Thyroid gland (tissue), 4 donors: ENCODE data around the gene LMX1B. TPM values are rescaled to one million over a fixed set of nuclear protein-coding genes. Genes with fewer than 3 reads are reported as not detected.
"Not testable (repeated sequence)": the region's sequence is repeated elsewhere in the genome, so short reads cannot be mapped to it uniquely, and the experiment has no call there.

ENCODE experiments used
- DNase-seq, 2 donors: peaks; one replicate each; pipeline ENCODE4 v3.0.0-alpha.2; 2019
- H3K27ac ChIP-seq, 3 donors: fragments of 200-600 bp; sonication (generic); 1 replicate in 2 of 3; 2 replicates in 1 of 3; pipeline ENCODE4 v1.5.1; 2016 to 2019; ENCODE audit warnings: mild to moderate bottlenecking in 1 of 3, moderate library complexity in 1 of 3
- H3K27me3 ChIP-seq: fragments of 200-600 bp; sonication (generic); one replicate; pipeline ENCODE4 v1.5.1; 2019
- H3K36me3 ChIP-seq, 2 donors: fragments of 200-600 bp; sonication (generic); one replicate each; pipeline ENCODE4 v1.5.1; 2016 to 2019
- H3K4me1 ChIP-seq, 2 donors: fragments of 200-600 bp; sonication (generic); one replicate each; pipeline ENCODE4 v1.5.1; 2017 to 2019
- H3K4me3 ChIP-seq, 3 donors: fragments of 200-600 bp; sonication (generic); replicated peaks in 1 of 3; 1 replicate in 2 of 3; 2 replicates in 1 of 3; pipeline ENCODE4 v1.5.1; 2016; ENCODE audit warnings: mild to moderate bottlenecking in 1 of 3
- H3K9me3 ChIP-seq: fragments of 200-600 bp; sonication (generic); one replicate; pipeline ENCODE4 v1.5.1; 2017
- POLR2A ChIP-seq, 2 donors: fragments of 450-650 bp; IDR thresholded peaks; one replicate each; pipeline ENCODE4 v1.6.1; 2017; ENCODE audit warnings: antibody characterized with exemption in 2 of 2, mild to moderate bottlenecking in 2 of 2, moderate library complexity in 1 of 2
- WGBS, 2 donors: methylation state at CpG; one replicate each; pipeline ENCODE4 v1.1.5; 2017; 5-methylcytosine and 5-hydroxymethylcytosine counted together
- intact Hi-C: fragments of 100-400 bp; cut with DNase I; formaldehyde crosslinking; loops from one replicate; pipeline ENCODE4 v1.15.1; 2023
- total RNA-seq, 4 donors: library from RNA; depleted of rRNA; stranded (reverse); fragments of >200 nt; gene quantifications; one replicate each; pipeline ENCODE4 v1.2.3, GENCODE V29; 2016
- TF ChIP-seq, protein P1 (sequence below), 6 experiments: fragments of 200-600 bp in 3 of 6; fragments of 450-650 bp in 3 of 6; sonication (generic) in 3 of 6; IDR thresholded peaks; one replicate each; pipeline ENCODE4 v1.5.1; 2016 to 2019; ENCODE audit warnings: antibody characterized with exemption in 6 of 6, mild to moderate bottlenecking in 2 of 6, inconsistent platforms in 1 of 6, moderate library complexity in 1 of 6

Gene LMX1B
- total RNA-seq, 4 donors from 2014 or later = 0.68 to 5.5 (median 1.7) TPM

DNA sequence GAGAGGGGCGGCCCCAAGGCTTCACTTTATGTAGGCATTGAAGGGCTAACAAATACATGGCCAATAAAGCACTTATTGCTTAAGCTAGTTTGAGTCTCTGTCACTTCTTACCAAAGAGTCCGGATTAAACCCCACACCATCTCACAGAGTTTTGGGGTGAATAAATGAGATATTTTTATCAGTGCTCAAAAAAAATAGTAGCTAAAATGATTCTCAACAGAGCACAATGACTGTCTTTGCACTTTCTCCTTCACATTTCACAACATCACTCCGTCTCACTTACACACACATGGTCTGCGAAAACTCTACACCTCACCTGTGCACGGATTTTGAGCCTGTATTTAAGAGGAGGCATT is 92.9 kb downstream of the LMX1B start:
- Histone ChIP-seq H3K27ac (no peak overlapping the region), H3K4me3 (no peak overlapping the region), H3K27me3 (no peaks in the 10 kb centered on the region), H3K36me3 (no peaks in the 10 kb centered on the region), H3K4me1 (peaks cover 0 to 8% of the 10 kb centered on the region in 2 donors), H3K9me3 (no peaks in the 10 kb centered on the region)
- intact Hi-C loops = loop anchor here (2.0 kb wide), 1 partner anchor 74 kb away; no protein-coding TSS in a partner anchor
- TF ChIP-seq, protein P1, sequence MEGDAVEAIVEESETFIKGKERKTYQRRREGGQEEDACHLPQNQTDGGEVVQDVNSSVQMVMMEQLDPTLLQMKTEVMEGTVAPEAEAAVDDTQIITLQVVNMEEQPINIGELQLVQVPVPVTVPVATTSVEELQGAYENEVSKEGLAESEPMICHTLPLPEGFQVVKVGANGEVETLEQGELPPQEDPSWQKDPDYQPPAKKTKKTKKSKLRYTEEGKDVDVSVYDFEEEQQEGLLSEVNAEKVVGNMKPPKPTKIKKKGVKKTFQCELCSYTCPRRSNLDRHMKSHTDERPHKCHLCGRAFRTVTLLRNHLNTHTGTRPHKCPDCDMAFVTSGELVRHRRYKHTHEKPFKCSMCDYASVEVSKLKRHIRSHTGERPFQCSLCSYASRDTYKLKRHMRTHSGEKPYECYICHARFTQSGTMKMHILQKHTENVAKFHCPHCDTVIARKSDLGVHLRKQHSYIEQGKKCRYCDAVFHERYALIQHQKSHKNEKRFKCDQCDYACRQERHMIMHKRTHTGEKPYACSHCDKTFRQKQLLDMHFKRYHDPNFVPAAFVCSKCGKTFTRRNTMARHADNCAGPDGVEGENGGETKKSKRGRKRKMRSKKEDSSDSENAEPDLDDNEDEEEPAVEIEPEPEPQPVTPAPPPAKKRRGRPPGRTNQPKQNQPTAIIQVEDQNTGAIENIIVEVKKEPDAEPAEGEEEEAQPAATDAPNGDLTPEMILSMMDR (IDR thresholded peaks at IDR 0.05) = no peak
- no peak for TF ChIP-seq POLR2A (IDR thresholded peaks at IDR 0.05)
- no peak for DNase-seq
- WGBS, 2 donors = 65 to 67% methylated on average over 5 of the region's 5 CpGs

DNA sequence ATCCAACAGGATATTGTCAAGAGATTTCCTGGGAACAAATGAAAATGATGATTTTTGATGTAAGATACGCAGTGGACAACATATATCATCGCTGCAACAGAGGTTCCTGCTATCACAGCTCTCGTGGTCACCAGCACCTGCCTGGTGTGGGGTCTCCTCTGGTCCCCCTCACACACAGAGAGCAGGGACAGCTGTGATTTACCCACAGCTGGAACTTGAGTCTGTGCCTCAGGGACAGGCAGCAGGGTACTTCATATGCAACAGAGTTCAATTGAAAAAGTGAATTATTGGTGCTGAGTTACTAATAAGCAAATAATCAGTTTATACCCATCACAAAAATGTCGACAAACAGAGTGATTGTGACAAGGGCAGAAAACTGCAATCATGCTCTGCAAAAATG is 93.4 kb downstream of the LMX1B start:
- H3K9me3 ChIP-seq = no peaks in the 10 kb centered on the region

DNA sequence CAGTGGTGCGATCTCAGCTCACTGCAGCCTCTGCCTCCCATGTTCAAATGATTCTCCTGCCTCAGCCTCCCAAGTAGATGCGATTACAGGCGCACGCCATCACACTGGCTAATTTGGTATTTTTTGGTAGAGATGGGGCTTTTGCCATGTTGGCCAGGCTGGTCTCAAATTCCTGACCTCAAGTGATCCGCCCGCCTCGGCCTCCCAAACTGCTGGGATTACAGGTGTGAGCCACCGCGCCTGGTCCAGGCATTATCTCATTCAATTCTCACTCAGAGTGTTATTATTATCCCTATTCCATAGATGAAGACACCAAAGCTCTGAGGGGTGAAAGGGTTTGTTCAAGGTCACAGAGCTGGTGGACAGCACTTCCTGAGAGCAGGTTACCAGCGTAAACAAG is 94.0 kb downstream of the LMX1B start:
- intact Hi-C loops = loop anchor here (2.0 kb wide), 1 partner anchor 73 kb away; no protein-coding TSS in a partner anchor
- not testable (repeated sequence) for H3K27me3 ChIP-seq, H3K4me1 ChIP-seq, H3K9me3 ChIP-seq, H3K36me3 ChIP-seq, DNase-seq, H3K4me3 ChIP-seq, H3K27ac ChIP-seq
- WGBS, 2 donors = 94 to 95% methylated on average over 10 of the region's 10 CpGs

More for the DNA sequence above, 93.4 kb downstream of the LMX1B start:
- intact Hi-C loops = loop anchor here (2.0 kb wide), 1 partner anchor 74 kb away; no protein-coding TSS in a partner anchor
- Histone ChIP-seq H3K4me3 (no peak overlapping the region), H3K27ac (no peak overlapping the region), H3K36me3 (no peaks in the 10 kb centered on the region), H3K27me3 (no peaks in the 10 kb centered on the region), H3K4me1 (peaks cover 0 to 8% of the 10 kb centered on the region in 2 donors)
- 89 to 90% methylated on average over 4 of the region's 4 CpGs for WGBS, 2 donors
- no peak for DNase-seq
- TF ChIP-seq, protein P1 (IDR thresholded peaks at IDR 0.05) = no peak
- TF ChIP-seq POLR2A (IDR thresholded peaks at IDR 0.05) = no peak

DNA sequence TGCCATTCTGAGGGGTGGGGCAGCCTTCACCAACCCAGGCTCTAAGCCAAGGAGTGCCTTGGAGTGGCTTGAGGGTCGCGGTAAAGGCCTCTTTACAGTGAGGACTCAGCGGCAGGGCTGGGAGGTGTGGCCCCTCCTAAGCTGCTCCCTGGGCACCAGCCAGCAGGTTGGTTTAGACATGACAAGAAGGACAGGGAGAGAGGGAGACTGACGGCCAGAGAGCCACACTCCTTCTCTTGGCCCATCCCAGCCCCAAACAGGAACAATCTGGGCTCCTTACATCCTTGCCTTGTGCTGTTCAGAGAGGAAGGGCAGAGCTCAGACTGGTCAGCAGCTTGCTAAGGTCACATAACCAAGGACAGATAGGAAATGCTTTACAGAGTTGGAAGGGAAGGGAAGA is 94.5 kb downstream of the LMX1B start:
- intact Hi-C loops = no loop called here
- Histone ChIP-seq H3K36me3 (no peaks in the 10 kb centered on the region), H3K27ac (no peak overlapping the region), H3K4me3 (no peak overlapping the region), H3K4me1 (peaks cover 0 to 8% of the 10 kb centered on the region in 2 donors), H3K9me3 (no peaks in the 10 kb centered on the region), H3K27me3 (no peaks in the 10 kb centered on the region)
- TF ChIP-seq, protein P1 (IDR thresholded peaks at IDR 0.05) = no peak
- TF ChIP-seq POLR2A (IDR thresholded peaks at IDR 0.05) = no peak
- DNase-seq = no peak
- WGBS, 2 donors = 26 to 35% methylated on average over 4 of the region's 4 CpGs

DNA sequence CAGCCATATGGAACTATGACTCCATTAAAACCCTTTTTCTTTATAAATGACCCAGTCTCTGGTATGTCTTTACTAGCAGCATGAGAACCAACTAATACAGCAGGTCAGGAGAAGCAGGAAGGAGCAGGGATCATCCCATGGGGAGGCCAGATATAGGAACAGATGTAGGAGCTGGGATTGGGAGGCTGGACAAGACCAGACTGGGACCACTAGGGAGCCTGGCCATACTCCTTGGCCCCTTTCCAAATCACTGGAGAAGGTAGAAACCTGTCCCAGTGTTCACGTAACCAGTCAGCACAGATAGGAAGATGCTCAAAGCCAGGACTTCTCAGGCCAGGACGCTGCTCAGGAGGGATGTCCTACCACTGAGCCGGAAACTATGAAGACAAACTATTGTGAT is 95.5 kb downstream of the LMX1B start:
- peaks cover 0 to 8% of the 10 kb centered on the region in 2 donors for H3K4me1 ChIP-seq
- WGBS, 2 donors = 87 to 95% methylated on average over 3 of the region's 3 CpGs
- H3K27ac ChIP-seq = no peak overlapping the region
- no peaks in the 10 kb centered on the region for H3K9me3 ChIP-seq
- no peak for DNase-seq
- no peaks in the 10 kb centered on the region for H3K27me3 ChIP-seq
- H3K36me3 ChIP-seq = no peaks in the 10 kb centered on the region
- TF ChIP-seq POLR2A (IDR thresholded peaks at IDR 0.05) = no peak
- TF ChIP-seq, protein P1 (IDR thresholded peaks at IDR 0.05) = no peak
- intact Hi-C loops = no loop called here
- no peak overlapping the region for H3K4me3 ChIP-seq

DNA sequence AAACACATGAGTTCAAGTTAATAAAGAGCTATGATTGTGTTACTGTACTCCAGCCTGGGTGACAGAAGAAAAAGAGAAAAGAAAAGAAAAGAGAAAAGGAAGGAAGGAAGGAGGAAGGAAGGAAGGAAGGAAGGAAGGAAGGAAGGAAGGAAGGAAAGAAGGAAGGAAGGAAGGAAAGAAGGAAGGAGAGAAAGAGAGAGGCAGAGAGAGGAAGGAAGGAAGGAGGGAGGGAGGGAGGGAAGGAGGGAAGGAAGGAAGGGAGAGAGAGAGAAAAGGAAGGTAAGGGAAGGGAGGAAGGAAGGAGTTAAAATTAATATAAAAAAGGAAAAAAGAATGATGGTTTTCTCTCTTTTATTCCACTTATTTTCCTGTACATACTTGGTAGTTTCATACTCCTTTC is 101.7 kb downstream of the LMX1B start:
- no peak overlapping the region for H3K27ac ChIP-seq
- H3K9me3 ChIP-seq = no peaks in the 10 kb centered on the region
- intact Hi-C loops = no loop called here
- TF ChIP-seq, protein P1 (IDR thresholded peaks at IDR 0.05) = no peak
- no peak for TF ChIP-seq POLR2A (IDR thresholded peaks at IDR 0.05)
- H3K4me1 ChIP-seq = peaks cover 4 to 11% of the 10 kb centered on the region in 2 donors
- no peaks in the 10 kb centered on the region for H3K27me3 ChIP-seq
- no peak for DNase-seq
- H3K36me3 ChIP-seq = no peaks in the 10 kb centered on the region
- no peak overlapping the region for H3K4me3 ChIP-seq

DNA sequence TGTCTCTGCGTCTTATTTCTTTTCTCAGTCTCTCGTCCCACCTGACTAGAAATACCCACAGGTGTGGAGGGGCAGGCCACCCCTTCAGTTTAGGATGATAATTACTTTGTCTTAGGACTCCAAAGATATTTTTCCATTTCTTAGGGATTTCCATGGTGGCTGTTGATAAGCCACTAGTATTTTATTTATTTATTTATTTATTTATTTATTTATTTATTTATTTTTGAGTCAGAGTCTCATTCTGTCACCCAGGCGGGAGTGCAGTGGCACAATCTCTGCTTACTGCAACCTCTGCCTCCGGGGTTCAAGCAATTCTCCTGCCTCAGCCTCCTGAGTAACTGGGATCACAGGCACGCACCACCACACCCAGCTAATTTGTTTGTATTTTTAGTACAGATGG is 103.7 kb downstream of the LMX1B start:
- H3K4me3 ChIP-seq, DNase-seq, H3K27ac ChIP-seq, H3K27me3 ChIP-seq, H3K36me3 ChIP-seq, intact Hi-C loops, H3K9me3 ChIP-seq: not testable (repeated sequence)
- WGBS, 2 donors = 87 to 95% methylated on average over 5 of the region's 5 CpGs
- peaks cover 9 to 15% of the 10 kb centered on the region in 2 donors for H3K4me1 ChIP-seq
